ENCODE results near the gene MKNK1.

MKNK1 gene

GRCh38 chr1:46595127-46595526 is 8.9 kb downstream of the MKNK1 start:
- peak; percentile 29 for DNase-seq
- H3K4me3 Mint-ChIP-seq = no peak overlapping the region
- ATAC-seq = no peak
- no peak overlapping the region for H3K27ac Mint-ChIP-seq
- H3K9me3 Mint-ChIP-seq = no peaks in the 10 kb centered on the region
- no peaks in the 10 kb centered on the region for H3K27me3 Mint-ChIP-seq
- peaks cover 27% of the 10 kb centered on the region for H3K4me1 Mint-ChIP-seq
- H3K36me3 Mint-ChIP-seq (ENCODE audit: low read depth) = peaks cover 34% of the 10 kb centered on the region

- Mint-ChIP-seq H3K36me3 (ENCODE audit: low read depth) (peaks cover 42% of the 10 kb centered on the region), H3K27ac (no peak overlapping the region), H3K9me3 (no peaks in the 10 kb centered on the region), H3K4me1 (peaks cover 18% of the 10 kb centered on the region), H3K4me3 (no peak overlapping the region), H3K27me3 (no peaks in the 10 kb centered on the region)
- DNase-seq = no peak
- no peak for ATAC-seq
Observed at GRCh38 chr1:46594063-46594462, 10.0 kb downstream of the MKNK1 start.

- no peak for ATAC-seq
- Mint-ChIP-seq H3K27me3 (no peaks in the 10 kb centered on the region), H3K9me3 (no peaks in the 10 kb centered on the region), H3K36me3 (ENCODE audit: low read depth) (peaks cover 47% of the 10 kb centered on the region), H3K4me1 (peaks cover 18% of the 10 kb centered on the region), H3K27ac (no peak overlapping the region), H3K4me3 (no peak overlapping the region)
- DNase-seq = no peak
Observed at GRCh38 chr1:46592823-46593222, 11.2 kb downstream of the MKNK1 start.

- Mint-ChIP-seq H3K9me3 (no peaks in the 10 kb centered on the region), H3K27me3 (no peaks in the 10 kb centered on the region), H3K27ac (no peak overlapping the region), H3K4me3 (no peak overlapping the region), H3K4me1 (peaks cover 5% of the 10 kb centered on the region), H3K36me3 (ENCODE audit: low read depth) (peaks cover 51% of the 10 kb centered on the region)
- no peak for ATAC-seq
- DNase-seq = no peak
Observed at GRCh38 chr1:46589529-46589928, 14.5 kb downstream of the MKNK1 start.

DNA sequence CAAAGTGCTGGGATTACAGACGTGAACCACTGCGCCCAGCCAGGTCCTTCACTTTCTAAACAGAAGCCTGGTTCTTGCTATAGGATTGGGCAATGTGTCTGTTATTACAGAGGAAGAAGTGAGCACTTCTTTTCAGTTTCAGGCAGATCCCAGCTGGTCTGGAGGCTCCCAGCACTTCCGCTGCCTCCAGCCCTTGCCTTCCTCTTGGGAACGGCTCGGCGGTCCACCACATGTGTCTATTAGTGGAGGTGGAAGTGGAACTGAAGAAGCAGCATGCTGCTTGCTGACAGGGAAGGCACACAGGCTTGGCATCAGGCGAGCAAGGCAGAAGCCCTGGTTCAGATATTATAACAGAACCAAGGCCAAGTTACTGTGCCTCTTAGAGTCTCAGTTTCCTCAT is 17.0 kb downstream of the MKNK1 start:
- Mint-ChIP-seq H3K27me3 (no peaks in the 10 kb centered on the region), H3K36me3 (ENCODE audit: low read depth) (peaks cover 46% of the 10 kb centered on the region), H3K4me3 (no peak overlapping the region), H3K9me3 (no peaks in the 10 kb centered on the region), H3K4me1 (peaks cover 10% of the 10 kb centered on the region), H3K27ac (no peak overlapping the region)
- DNase-seq = no peak
- no peak for ATAC-seq

- Mint-ChIP-seq H3K4me3 (no peak overlapping the region), H3K4me1 (peaks cover 27% of the 10 kb centered on the region), H3K36me3 (ENCODE audit: low read depth) (peaks cover 37% of the 10 kb centered on the region), H3K9me3 (no peaks in the 10 kb centered on the region), H3K27ac (no peak overlapping the region), H3K27me3 (no peaks in the 10 kb centered on the region)
- DNase-seq = no peak
- ATAC-seq = no peak
Observed at GRCh38 chr1:46585312-46585938, 18.6 kb downstream of the MKNK1 start.

- peaks cover 29% of the 10 kb centered on the region for H3K4me1 Mint-ChIP-seq
- no peaks in the 10 kb centered on the region for H3K27me3 Mint-ChIP-seq
- no peak overlapping the region for H3K27ac Mint-ChIP-seq
- H3K9me3 Mint-ChIP-seq = no peaks in the 10 kb centered on the region
- peaks cover 33% of the 10 kb centered on the region for H3K36me3 Mint-ChIP-seq (ENCODE audit: low read depth)
- no peak overlapping the region for H3K4me3 Mint-ChIP-seq
- no peak for ATAC-seq
- DNase-seq = no peak
Observed at GRCh38 chr1:46583494-46583893, 20.6 kb downstream of the MKNK1 start.

DNA sequence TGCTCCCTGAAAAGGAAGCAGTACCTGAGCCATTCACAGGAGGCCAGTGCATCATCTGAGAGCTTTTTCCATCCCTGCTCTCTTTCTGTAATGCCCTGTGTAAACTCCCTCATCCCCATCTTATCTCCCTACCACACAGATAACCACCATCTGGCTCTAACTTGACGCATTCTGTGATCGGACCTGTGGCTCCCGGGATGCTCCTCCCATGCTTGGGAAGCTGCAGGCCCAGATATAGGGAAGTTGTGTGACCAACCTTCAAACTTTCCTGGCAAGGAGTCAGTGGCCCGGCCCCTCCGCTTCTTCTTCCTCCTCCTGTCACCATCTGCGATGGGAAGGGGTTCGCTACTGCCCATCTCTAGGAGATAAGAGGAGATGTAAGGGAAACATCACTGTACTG is 21.1 kb downstream of the MKNK1 start:
- Mint-ChIP-seq H3K9me3 (no peaks in the 10 kb centered on the region), H3K36me3 (ENCODE audit: low read depth) (peaks cover 38% of the 10 kb centered on the region), H3K27ac (no peak overlapping the region), H3K4me3 (no peak overlapping the region), H3K4me1 (peaks cover 29% of the 10 kb centered on the region), H3K27me3 (no peaks in the 10 kb centered on the region)
- DNase-seq = no peak
- no peak for ATAC-seq

- peak overlapping the region; percentile 76 for H3K27ac Mint-ChIP-seq
- ATAC-seq = peak; percentile 97
- H3K27me3 Mint-ChIP-seq = no peaks in the 10 kb centered on the region
- H3K36me3 Mint-ChIP-seq (ENCODE audit: low read depth) = peaks cover 36% of the 10 kb centered on the region
- DNase-seq = peak; percentile 10
- H3K4me1 Mint-ChIP-seq = peaks cover 29% of the 10 kb centered on the region
- H3K9me3 Mint-ChIP-seq = no peaks in the 10 kb centered on the region
- H3K4me3 Mint-ChIP-seq = peak overlapping the region; percentile 9
Observed at GRCh38 chr1:46581681-46582455, 22.2 kb downstream of the MKNK1 start.

DNA sequence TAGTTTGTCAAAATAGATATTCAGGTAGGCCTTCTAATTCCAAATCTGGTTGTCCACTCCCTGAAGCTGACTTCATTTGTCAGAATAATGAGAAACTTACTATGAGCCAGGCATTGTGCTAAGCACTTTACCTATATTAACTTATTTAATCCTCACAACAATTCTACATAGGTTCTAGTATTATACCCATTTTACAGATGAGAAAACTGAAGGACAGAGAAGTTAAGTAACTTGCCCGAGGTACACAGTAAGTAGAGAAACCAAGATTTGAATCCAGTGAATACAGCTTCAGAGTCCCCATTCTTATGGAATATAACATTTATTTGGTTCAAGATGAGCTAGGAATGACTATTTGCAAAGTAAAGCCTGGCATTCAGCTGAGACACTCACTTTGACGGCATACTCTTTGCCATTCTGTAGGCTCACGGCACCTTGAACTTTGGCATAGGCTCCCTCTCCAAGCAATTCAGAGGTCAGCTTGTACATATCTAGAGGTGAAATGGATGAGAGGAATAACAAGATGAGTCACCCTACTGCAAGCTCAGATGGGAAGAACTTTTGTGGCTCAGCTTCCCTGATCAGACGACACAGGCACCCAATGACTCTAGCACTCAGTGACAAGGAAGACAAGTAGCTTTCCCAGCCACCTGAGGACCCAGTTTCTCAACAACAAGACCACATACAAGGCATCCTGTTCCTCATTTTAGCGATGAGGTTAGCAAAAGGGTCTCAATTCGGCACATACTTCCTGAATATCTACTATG is 23.7 kb downstream of the MKNK1 start:
- DNase-seq (no peak), ATAC-seq (no peak)
- H3K4me3 Mint-ChIP-seq = no peak overlapping the region
- peaks cover 33% of the 10 kb centered on the region for H3K36me3 Mint-ChIP-seq (ENCODE audit: low read depth)
- no peaks in the 10 kb centered on the region for H3K27me3 Mint-ChIP-seq
- H3K9me3 Mint-ChIP-seq = no peaks in the 10 kb centered on the region
- H3K27ac Mint-ChIP-seq = peak overlapping the region; percentile 53
- H3K4me1 Mint-ChIP-seq = peaks cover 29% of the 10 kb centered on the region

- Mint-ChIP-seq H3K9me3 (no peaks in the 10 kb centered on the region), H3K36me3 (ENCODE audit: low read depth) (peaks cover 25% of the 10 kb centered on the region), H3K4me1 (peaks cover 24% of the 10 kb centered on the region), H3K27ac (no peak overlapping the region), H3K27me3 (no peaks in the 10 kb centered on the region), H3K4me3 (no peak overlapping the region)
- ATAC-seq = no peak
- DNase-seq = no peak
Observed at GRCh38 chr1:46577671-46578070, 26.4 kb downstream of the MKNK1 start.

DNA sequence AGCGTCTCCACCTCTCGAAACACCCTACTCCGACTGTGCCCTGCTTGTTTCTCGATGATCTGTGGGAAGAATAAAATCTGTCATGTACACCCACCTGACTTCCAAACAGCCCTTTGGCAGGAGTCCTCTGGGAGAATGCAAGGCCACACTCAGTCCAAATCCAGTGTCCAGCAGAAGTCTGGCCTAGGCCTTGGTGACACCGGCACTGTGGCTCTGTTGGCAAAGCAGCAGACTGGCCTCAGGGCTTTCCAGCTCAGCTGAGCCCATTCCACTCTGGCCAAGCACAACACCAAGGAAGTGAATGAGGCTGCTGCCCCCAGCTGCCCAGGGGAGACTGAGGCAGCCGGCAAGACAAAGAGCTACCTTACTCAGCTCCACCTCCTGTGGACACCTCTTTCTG is 27.5 kb downstream of the MKNK1 start:
- Mint-ChIP-seq H3K4me1 (peaks cover 14% of the 10 kb centered on the region), H3K27me3 (no peaks in the 10 kb centered on the region), H3K4me3 (no peak overlapping the region), H3K36me3 (ENCODE audit: low read depth) (peaks cover 21% of the 10 kb centered on the region), H3K27ac (no peak overlapping the region), H3K9me3 (no peaks in the 10 kb centered on the region)
- ATAC-seq (no peak), DNase-seq (no peak)

DNA sequence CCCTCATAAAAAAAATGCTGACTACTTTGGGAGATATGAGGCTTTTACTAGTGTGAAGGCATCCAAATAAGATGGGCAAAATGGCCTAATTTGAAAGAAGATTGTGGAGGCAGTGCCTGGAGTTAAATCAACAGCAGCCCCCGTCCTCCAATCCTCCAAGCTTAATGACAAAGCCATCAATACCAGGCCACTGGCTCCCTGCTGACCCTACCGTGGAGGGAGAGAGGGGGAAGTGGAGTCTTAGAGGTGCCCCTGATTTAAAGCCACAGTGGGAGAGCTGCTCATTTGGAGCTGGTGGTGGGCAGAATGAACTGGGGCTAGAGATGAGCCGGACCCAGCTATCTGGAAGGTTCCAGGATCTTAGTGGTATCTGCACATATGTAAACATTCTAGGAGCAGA is 28.3 kb downstream of the MKNK1 start:
- Mint-ChIP-seq H3K27me3 (no peaks in the 10 kb centered on the region), H3K4me3 (no peak overlapping the region), H3K27ac (no peak overlapping the region), H3K36me3 (ENCODE audit: low read depth) (peaks cover 18% of the 10 kb centered on the region), H3K4me1 (peaks cover 5% of the 10 kb centered on the region), H3K9me3 (no peaks in the 10 kb centered on the region)
- ATAC-seq = no peak
- no peak for DNase-seq

DNA sequence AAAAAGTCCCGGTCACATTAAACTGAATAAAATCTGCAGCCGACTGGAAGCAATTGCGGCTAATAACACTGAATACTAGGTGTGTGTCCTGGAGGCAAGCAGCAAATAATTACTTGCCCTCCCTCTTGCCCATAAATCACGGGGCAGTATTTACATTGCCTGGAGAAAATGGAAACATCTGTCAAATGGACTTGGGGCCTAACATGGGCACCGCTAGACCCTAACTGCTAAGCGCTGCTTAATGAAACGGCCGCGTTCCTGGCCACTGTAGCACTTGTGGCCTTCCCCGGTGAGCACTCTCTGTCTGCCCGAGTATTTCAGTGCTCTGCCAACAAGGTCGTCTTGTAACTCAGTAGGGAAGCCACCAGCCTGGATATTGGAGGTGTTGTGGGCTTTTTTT is 28.8 kb downstream of the MKNK1 start:
- Mint-ChIP-seq H3K4me1 (peaks cover under 1% of the 10 kb centered on the region), H3K27ac (no peak overlapping the region), H3K36me3 (ENCODE audit: low read depth) (peaks cover 13% of the 10 kb centered on the region), H3K4me3 (no peak overlapping the region), H3K9me3 (no peaks in the 10 kb centered on the region), H3K27me3 (no peaks in the 10 kb centered on the region)
- no peak for DNase-seq
- no peak for ATAC-seq

DNA sequence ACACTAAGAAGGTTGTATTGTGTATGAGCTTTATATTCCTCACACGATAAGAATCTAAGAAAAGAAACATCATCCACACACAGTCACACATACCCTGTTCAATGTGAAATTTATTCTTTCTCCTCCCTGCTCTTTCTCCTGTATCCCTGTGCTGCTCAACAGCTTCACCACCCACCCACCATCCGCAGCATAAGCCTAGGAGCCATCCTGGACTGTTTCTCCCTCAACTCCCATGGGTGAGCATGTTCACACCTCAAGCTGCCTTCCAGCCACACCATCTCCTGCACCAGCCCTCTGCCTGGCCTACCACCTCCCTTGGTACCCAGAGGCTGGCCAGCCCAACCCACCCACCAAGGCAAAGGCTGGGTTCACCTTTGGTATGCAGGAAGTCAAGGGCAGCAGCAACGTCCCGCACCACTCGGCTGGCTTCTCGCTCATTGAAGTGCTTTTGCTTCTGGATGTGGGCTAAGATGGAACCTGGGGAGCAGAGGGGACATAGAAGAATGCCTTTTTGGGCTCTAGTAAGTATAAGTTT is 32.3 kb downstream of the MKNK1 start:
- peaks cover 9% of the 10 kb centered on the region for H3K36me3 Mint-ChIP-seq (ENCODE audit: low read depth)
- no peak overlapping the region for H3K4me3 Mint-ChIP-seq
- DNase-seq (no peak), ATAC-seq (no peak)
- H3K27me3 Mint-ChIP-seq = no peaks in the 10 kb centered on the region
- H3K27ac Mint-ChIP-seq = no peak overlapping the region
- H3K9me3 Mint-ChIP-seq = no peaks in the 10 kb centered on the region
- no peaks in the 10 kb centered on the region for H3K4me1 Mint-ChIP-seq

Measured in activated naive CD8-positive, alpha-beta T cell treated with anti-CD3 and anti-CD28 coated beads, Interleukin-2, amount 50 U/mL, for 24 hours (primary cell).